Measurements from ENCODE around the gene CD180.

DNA sequence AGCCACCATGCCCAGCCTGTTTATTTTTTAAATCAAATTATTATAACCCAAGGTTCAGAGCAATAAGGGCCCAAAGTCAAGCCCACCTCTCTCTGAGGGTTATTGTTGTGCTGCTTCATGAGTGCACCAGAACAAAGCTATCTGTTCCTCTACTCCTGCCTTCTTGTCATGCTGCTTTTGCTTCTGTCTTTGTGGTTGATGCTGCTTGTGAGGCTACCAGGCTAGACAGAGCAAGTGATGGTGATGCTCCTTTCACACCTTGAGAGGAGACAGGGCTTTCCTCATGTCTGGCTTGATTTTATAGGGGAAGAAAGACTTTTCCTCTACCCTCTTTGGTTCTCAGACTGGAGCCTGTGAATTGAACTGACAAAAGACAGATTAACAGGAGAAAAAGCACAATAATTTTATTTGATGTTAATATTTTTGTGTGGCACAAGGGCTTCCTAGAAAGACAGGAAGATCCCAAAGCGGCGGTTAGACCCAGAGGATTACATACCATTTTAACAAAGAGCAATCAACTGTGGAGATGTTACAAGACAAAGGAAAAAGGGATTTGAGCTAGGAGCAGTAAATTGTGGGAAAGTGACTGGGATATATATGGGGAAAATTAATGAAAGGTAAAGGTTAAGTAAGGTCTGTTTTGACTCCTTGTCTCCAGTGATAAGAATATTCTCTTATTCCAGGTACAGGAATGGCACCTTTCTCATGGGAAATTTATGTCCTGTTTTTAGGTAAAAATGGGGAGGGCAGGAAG, 4.4 kb upstream of the CD180 start:
- TF ChIP-seq POLR2A (IDR thresholded peaks at IDR 0.05): no peak
- TF ChIP-seq, protein P1, sequence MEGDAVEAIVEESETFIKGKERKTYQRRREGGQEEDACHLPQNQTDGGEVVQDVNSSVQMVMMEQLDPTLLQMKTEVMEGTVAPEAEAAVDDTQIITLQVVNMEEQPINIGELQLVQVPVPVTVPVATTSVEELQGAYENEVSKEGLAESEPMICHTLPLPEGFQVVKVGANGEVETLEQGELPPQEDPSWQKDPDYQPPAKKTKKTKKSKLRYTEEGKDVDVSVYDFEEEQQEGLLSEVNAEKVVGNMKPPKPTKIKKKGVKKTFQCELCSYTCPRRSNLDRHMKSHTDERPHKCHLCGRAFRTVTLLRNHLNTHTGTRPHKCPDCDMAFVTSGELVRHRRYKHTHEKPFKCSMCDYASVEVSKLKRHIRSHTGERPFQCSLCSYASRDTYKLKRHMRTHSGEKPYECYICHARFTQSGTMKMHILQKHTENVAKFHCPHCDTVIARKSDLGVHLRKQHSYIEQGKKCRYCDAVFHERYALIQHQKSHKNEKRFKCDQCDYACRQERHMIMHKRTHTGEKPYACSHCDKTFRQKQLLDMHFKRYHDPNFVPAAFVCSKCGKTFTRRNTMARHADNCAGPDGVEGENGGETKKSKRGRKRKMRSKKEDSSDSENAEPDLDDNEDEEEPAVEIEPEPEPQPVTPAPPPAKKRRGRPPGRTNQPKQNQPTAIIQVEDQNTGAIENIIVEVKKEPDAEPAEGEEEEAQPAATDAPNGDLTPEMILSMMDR (IDR thresholded peaks at IDR 0.05): no peak

Data from stomach (tissue), 4 donors.